ENCODE measurements around the gene TGFBI.

The TGFBI gene

DNA sequence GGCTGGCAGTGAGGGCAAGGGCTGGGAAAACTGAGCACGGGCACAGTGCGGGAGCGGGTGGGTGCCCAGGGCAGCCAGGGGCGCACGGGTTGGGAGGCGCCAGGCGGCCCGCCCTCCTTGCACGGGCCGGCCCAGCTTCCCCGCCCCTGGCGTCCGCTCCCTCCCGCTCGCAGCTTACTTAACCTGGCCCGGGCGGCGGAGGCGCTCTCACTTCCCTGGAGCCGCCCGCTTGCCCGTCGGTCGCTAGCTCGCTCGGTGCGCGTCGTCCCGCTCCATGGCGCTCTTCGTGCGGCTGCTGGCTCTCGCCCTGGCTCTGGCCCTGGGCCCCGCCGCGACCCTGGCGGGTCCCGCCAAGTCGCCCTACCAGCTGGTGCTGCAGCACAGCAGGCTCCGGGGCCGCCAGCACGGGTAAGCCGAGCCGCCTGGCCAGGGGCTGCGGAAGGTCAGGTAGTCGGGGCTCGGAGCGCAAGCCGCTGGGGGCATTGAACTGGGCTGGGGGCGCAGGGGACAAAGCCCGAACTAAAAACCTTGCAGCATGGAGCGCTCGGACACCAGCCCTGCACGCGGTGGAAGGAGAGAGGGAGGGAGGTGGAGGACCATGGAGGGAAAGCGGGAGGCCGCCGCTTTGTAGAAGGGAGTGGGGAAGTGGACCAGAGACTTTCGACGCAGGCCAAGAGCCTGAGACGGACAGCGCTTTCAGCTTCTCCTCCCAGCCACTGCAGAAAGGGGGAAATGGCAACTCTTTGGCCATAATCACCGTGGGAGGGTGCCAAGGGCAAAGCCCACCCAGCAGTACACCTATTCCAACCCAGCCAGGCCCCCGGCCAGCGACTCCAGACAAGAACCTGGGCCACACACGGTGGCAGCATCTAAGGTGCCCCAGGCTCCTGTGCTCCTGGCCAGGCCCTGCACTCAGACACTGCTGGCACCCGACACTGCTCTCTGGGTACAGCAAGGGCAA is at the start of gene TGFBI:
TSS of gene TGFBI (plus strand) at position 207 of the 961 bp plus-strand sequence. CDS start at position 275, 68 bp downstream.
- no peak for DNase-seq (ENCODE audit: low read depth)

DNA sequence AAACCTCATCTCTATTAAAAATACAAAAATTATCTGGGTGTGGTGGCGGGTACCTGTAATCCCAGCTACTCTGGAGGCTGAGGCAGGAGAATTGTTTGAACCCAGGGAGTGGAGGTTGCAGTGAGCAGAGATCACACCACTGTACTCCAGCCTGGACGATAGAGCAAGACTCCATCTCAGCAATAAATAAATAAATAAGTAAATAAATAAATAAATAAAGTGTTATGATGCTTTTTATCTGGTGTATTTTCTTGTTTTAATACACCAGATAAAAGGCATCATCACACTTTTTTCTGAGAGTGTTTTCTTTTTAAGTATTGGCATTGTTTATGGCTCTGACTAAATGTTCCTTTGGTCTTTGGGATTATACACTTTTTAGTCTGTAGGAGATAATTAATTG is 49.8 kb upstream of the TGFBI start:
- no peak for DNase-seq (ENCODE audit: low read depth)

DNA sequence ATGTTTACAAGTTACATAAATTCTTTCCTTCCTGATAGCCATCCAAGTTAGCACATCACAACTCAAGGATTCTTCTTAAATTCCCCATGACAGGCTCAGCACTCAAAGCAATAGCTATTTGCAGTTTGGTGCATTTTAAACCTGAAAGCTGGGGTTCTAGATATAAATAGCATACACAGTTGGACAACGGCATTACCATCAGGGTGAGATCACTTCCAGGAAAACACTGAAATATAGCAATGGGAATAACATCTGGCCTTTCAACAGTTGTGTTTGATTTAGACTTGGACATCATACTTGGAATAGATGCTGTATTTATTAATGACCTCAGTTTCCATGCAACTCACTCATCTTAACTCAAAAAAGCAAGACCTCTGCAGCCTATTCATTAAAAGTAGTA is 49.3 kb upstream of the TGFBI start:
- DNase-seq (ENCODE audit: low read depth): no peak

DNA sequence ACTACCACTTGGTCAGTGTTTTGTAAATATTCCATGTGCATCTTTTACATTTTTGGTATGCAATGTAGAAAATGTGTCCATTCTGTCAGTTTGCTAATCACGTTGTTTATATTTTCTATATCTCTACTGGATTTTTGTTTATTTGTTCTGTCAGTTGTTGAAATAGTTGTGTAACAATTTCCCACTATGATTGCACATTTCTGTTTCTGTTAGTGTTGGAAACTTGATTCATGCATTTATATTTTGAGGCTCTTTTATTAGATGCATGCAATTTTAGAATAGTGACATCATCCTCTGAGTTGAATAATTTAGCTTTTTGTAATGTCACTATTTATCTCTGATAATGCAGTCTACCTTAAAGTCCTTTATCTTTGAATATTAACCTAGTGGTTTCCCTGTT is 48.2 kb upstream of the TGFBI start:
- DNase-seq (ENCODE audit: low read depth): no peak

DNA sequence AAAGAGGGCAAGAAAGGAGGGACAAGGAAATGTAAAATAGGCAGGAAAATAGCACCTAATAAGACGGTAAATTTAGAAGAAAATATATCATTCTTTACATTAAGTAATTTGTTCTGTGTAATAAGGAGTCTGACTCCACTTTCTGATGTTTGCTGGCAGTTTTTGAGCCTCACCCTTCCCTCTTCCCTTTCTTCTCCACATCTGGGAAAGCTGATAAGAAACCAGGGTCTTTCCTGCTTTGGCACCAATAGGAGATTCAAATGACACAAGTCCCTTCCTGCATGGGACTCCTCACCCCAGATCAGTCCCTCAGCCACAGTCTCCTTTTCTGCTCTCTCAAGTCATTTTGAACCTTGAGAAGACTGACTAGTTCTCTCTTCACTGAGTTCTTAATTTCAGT is 42.8 kb upstream of the TGFBI start:
- no peak for DNase-seq (ENCODE audit: low read depth)

DNA sequence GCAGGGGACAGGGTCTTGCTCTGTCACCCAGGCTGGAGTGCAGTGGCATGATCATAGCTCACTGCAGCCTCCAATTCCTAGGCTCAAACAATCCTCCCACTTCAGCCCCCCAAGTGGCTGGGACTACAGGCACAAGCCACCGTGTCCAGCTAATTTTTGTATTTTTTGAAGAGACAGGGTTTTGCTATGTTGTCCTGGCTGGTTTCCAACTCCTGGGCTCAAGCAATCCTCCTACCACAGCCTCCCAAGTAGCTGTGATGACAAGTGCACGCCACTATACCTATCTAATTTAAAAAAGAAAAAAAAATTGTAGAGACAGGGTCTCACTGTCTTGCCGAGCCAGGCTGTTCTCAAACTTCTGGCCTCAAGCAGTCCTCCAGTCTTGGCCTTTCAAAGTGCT is 42.4 kb upstream of the TGFBI start:
- no peak for DNase-seq (ENCODE audit: low read depth)

DNA sequence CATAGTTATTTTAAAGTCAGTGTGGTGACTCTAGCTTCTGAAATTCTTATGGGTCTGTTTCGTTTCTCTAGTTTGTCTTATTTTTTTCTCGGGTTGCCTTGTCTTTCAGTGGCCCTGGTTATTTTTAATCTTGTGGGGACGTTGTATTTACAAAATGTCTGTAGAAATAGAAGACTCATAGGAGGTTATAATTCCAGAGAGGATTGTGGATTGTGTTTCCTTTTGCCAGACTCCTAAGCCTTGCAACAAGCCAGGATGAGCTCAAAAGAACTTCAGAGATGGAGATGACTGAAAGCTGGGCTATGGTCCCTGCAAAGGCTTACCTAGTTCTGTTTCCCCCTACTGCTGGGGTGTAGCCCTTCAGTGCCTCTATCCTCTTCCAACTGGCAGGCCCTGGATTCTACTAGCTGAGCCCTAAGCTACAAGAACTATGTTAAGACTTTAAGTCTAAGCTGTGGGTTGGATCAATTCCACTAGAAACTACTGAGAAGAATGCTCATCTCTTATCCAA is 41.8 kb upstream of the TGFBI start:
- no peak for DNase-seq (ENCODE audit: low read depth)

DNA sequence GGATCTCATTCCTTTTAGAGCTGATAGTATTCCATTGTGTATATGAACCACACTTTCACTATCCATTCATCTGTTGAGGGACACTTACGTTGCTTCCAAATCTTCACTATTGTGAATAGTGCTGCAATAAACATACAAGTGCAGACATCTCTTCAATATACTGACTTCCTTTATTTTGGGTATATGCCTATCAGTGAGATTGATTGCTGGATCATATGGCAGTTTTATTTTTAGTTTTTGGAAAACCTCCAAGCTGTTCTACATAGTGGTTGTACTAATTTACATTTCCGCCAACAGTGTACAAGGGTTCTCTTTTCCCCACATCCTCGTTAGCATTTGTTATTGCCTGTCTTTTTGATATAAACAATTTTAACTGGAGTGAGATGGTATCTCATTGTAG is 40.2 kb upstream of the TGFBI start:
- DNase-seq (ENCODE audit: low read depth): no peak

DNA sequence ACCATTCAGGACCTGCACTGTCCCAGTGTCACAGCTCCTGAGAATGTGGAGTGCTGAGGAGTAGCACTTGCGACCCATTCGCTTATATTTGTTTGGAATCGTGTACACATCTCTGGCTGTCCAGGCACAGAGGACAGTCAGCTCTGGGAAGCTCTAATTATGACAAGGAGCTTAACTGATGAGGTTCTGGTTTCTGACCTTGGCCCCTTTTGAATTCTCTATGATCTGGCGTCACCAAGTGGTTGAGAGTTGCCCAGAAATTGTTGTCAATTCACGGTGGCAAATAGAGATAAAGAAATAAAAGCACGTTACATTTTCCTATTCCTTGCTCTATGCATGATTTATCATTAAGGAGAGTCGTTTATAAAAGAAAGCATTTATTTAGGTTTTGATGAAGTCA is 39.1 kb upstream of the TGFBI start:
- no peak for DNase-seq (ENCODE audit: low read depth)

DNA sequence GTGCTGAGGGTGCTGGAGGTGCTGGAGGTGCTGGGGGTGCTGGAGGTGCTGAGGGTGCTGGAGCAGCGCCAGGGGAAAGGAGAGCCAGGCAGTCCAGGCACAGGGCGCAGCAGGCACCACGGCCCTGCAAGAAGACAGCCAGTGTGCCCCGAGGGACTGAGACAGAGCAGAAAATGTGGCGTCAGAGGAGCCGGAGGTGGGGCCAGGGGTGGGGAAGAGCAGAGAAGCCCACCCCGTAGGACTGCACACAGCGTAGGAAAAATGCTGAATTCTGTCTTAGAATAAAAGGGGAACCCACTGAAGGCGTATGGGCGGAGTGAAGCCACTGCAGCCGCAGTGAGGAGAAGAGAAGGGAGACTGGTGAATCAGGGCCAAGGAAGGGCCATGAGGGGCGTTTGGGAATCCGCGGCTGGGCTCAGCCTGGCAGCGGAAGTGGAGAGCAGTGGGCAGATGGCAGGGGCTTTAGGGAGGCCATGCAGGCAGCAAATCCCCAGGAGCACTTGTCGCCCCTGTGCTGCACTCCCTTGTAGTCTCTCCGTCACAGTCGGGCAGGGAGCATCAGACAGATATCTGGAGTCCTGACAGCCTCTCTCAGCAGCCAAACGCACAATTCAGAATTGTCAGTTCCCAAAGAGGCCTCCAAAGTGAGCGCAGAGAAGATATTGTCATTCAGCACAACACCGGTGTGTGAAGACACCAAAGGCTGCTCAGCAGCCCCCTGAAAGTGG is 38.1 kb upstream of the TGFBI start:
- DNase-seq (ENCODE audit: low read depth): no peak

DNA sequence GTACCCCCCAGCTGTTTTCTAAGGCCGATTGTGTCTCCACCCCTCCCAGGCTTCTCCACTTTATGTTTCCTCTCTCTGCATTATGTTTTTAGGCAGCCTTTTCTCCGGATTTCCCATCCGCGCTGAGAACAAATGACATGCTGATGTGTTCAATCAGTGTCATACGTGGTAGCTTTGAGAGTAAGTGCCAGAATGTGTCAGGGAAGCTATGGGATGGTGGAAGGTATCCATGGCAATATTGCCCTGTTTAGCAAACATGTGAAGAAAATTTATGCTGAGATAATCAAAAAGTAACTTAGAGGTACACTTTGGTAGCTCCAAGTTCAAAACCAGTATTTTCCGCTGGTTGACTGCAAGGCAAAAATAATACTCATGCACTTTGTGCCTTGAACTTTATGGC is 37.4 kb upstream of the TGFBI start:
- no peak for DNase-seq (ENCODE audit: low read depth)

DNA sequence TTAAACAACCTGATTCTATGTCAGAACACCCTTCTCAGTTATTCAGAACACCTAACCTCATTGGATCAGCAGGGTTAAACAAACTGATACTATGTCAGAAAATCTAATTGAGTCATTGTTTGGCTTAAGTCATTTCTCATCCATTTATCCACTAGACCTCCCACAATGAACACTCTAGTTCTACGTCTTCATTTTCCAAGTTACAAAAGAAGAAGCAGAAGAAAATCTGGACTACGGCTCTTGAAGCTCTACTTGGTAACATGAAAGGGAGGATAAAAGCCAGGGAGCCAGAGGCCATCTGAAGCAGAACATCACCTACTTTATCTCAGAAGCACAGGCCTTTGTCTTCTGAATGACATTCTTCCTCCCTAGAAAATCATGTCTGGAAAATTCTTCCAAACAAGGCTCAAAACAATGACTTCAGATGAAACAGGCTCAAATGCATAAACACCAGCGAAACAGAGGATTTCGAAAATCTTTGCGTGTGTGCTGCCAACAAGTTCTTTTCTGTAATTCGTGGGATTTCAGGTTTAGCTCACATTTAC is 35.4 kb upstream of the TGFBI start:
- DNase-seq (ENCODE audit: low read depth): no peak

DNA sequence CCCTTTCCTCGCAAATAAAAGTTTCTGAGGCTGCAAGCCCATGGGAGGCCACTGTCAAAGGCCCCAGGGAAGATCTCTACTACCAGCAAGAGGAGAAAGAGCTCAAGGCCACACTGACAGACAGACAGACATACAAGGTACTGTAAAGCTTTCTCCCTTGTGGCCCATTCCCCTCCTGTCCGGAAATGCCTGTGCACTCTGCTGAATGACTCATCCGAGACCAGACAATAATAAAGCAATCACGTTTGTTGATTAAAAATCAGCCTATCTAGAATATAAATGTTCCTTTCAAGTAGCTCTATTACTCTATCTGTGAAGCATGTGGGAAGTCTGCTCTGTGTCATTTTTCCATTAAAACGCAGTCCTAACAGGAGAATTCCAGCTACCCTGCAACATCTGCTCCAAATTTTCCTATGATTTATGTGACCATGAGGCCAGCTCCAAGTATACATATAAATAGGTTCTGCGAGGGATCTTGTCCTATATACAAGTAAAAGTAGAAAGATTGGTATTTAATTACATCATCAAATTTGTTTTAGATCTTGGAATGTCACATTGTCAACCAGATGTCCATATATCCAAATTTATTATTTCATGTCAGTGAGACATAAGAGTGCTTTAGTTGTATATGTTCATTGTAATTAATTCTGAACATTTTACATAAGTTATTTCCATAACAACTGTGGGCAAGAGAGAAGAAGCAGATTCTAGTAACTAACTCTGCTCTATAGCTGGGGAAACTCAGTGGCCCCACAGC is 34.7 kb upstream of the TGFBI start:
- DNase-seq (ENCODE audit: low read depth): no peak

DNA sequence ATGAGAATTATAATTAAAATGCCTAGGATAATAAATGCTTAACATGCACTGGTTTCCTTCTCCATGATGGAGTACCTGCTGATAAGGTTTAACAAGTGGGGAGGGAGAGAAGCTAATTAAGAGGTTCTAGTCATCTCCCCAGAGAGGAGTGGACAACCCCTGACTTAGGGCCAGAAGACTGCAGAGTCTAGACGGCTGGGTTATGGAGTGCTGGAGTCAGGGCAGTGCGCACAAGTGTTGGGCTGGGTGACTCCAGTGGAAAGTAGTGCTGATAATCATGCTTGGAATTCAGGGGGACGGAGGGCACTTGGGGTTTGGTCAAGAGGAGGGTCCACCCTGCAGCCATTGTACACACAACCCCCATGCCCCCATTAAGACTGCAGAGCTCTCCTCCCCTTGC is 32.8 kb upstream of the TGFBI start:
- DNase-seq (ENCODE audit: low read depth): no peak

DNA sequence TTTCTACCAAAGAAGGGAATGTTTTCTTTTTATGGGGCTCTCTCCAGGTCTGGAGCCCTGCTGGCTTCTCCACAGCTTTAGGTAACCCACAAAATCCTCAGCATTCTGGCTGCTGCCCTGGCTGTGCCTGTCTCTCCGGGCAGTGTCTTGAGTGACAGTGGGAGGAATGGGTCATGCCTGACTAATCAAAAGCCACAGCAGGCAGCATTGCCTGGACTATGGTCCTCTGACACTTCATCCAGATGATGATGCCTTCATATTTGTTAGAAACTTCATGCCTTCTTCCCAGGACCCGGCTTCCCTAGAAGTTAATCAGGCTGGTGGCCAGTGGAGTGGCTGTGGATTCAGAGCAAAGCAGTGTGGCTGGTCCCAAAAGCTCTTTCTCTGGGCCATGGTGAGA is 32.2 kb upstream of the TGFBI start:
- no peak for DNase-seq (ENCODE audit: low read depth)

DNA sequence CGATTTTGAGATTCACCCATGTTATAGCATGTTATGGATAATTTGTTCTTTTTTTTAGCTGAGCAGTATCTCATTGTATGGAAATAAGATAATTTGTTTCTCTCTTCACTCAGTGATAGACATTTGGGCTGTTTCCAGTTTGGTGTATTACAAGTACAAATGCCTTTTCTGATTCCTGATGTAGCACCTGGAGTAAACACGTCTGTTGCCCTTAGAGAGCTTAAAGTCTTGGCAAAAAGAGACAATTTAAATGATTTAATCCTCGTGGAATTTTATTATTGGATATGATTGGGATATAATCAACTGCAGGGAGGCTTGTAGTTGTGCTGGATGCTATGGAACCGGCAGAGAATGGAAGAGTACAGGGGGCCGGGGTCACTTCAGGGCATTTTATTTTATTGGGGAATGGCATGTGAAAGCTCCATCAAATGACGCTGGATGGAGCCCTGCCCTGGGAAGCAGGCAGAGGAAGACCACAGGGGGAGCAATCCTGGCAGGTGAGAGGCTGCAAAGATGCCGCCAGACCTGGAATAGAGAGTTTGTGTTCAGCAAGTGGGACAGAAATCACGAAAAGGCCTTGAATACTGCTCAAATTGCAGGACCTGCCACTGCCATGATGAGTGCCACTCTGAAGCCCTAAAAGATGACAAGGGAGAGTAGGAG is 31.0 kb upstream of the TGFBI start:
- DNase-seq (ENCODE audit: low read depth): no peak

DNA sequence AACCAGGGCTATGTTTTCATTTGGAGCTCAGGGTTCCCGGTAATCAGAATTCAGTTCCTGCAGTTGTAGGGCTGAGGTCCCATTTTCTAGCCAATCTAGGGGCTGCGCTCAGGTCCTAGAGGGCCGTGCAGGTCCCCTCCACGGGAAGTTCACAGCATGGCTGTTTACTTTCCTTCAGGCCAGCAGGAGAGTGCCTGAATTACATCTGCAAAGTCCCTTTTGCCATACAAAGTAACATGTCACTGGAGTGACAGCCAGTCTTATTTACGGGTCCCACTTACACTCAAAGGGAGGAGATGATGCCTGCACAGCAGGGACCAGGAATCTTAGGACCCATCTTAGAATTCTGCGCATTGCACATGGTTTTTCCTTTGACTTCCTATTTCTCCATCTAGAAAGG is 29.9 kb upstream of the TGFBI start:
- no peak for DNase-seq (ENCODE audit: low read depth)

DNA sequence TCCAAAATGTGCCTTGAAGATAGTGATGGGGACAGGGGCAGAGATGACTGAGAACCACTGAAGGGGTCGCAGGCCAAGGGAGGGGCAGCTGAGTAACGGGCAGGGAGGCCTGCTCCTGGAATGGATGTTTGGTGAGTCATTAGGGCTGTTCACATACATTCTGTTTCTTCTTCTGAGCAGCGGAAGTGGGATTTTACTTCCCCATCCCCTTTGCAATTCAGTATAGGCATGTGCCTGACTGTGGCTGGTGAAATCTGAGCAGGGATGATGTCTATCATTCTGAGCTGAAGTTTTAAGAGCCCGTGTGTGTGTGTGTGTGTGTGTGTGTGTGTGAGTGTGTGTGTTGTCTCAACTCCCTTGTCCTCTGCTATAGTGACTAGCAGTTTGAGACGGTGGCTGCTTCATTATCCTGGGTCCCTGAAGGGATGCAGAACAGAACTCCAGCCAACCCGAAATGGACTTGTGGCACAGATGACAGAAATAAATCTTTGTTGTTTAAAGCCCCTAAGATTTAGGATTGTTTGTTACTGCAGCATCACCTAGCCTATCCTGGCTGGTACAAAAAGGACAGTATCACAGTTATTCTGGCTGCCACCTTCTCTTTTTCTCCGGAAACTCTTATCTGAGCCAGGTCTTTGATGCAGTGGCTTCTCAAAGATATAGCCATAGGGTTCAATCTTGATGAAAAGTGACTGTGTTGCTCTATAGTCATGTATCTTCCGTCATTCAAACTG is 29.2 kb upstream of the TGFBI start:
- no peak for DNase-seq (ENCODE audit: low read depth)

DNA sequence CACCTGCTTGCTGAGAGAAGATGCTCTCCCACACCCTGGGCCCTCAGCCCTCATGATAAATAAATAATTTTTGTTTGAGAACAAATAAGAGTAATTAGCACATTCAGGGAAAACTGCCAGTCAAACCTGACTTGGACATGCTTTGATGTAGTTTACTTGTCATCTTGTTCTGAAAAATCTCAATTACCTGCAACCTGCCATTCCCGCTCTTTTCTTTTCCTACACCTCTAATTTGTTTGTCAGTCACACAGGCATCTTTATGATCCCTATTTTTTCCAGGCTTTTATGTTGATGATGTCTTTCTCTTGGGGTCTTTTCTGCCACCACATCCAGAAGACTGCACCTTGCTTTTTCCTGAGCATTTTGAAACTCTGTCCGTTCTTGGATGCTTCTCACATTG is 28.6 kb upstream of the TGFBI start:
- no peak for DNase-seq (ENCODE audit: low read depth)

DNA sequence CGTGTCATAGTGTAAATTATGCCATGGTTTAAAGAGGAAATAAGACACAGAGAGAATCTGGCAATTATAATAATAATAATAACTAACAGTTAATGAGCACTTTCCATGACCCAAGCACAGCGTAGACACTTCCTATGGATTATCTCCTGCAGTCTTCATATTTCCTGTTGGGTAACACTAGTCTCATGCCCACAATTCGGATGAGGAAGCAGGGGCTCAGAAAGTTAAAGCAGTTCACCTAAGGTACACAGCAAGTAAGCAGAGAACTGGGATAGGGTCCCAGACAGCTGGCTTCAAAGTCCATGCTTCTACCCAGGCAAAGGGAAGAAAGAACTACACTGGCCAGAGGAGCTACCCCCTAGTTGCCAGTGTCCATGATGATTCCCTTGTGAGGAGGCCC is 27.9 kb upstream of the TGFBI start:
- DNase-seq (ENCODE audit: low read depth): no peak

DNA sequence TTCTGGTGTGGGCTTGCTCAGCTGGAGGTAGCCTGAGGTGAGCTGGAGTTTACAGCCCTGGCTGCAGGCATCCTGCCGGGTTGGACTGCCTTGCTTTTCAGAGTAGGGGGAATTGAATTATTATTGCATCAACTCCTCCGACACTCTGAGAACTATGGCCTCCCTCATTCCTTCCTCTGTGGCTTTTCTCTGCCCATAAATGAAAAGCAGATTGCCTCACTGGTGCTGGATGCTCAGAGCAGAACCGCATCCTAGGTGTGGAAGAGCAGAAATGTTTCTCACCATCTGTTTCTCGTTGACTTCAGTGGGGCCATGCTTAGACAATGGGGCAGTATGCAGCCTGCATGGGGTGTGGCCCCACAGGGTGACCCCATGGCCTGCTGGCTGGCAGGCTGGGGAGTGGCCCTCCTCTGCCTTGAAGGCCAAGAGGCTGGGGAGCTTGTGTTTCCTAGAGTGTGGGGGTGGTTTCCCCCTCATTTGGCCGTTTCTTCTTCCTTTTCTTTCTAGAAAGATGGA is 27.3 kb upstream of the TGFBI start:
- DNase-seq (ENCODE audit: low read depth): no peak
